Body of pancreas (tissue), 4 donors: ENCODE measurements around the gene ZNF594. TPM values are rescaled to one million over a fixed set of nuclear protein-coding genes. Genes with fewer than 3 reads are reported as not detected.

Experiments
- ATAC-seq: fragments of 150-250 bp; one replicate; pipeline ENCODE4 v1.9.1; 2016
- DNase-seq, 4 donors: peaks; one replicate each; pipeline ENCODE4 v3.0.0-alpha.2; 2019
- H3K27ac ChIP-seq, 4 donors: fragments of 200-600 bp; sonication (generic); 1 replicate in 3 of 4; 2 replicates in 1 of 4; pipeline versions ENCODE4 v1.5.1 to v1.6.1; 2016 to 2019; ENCODE audit warnings: mild to moderate bottlenecking in 1 of 4, mixed read lengths in 1 of 4, moderate library complexity in 1 of 4
- H3K27me3 ChIP-seq, 2 donors: fragments of 200-600 bp; sonication (generic); one replicate each; pipeline ENCODE4 v1.6.0; 2016; ENCODE audit warnings: mild to moderate bottlenecking in 1 of 2
- H3K36me3 ChIP-seq, 2 donors: fragments of 200-600 bp; sonication (generic); replicated peaks in 1 of 2; 2 replicates each; pipeline ENCODE4 v1.5.1; 2016; ENCODE audit warnings: low read depth in 2 of 2; ENCODE audit not compliant: insufficient read depth in 1 of 2
- H3K4me1 ChIP-seq: fragments of 200-600 bp; sonication (generic); one replicate; pipeline ENCODE4 v1.6.0; 2016
- H3K4me3 ChIP-seq, 2 donors: fragments of 200-600 bp; sonication (generic); 1 replicate in 1 of 2; 2 replicates in 1 of 2; pipeline ENCODE4 v1.5.1; 2016 to 2019
- H3K9me3 ChIP-seq, 3 donors: fragments of 200-600 bp; sonication (generic); 1 replicate in 2 of 3; 2 replicates in 1 of 3; pipeline ENCODE4 v1.5.1; 2016
- POLR2A ChIP-seq, 3 donors: fragments of 450-650 bp; IDR thresholded peaks; one replicate each; pipeline ENCODE4 v1.6.1; 2016; ENCODE audit warnings: antibody characterized with exemption in 3 of 3, mild to moderate bottlenecking in 2 of 3
- WGBS, 2 donors: methylation state at CpG; one replicate each; pipeline ENCODE4 v1.1.5; 2017; 5-methylcytosine and 5-hydroxymethylcytosine counted together
- intact Hi-C: fragments of 100-400 bp; cut with DNase I; formaldehyde crosslinking; loops from one replicate; pipeline ENCODE4 v1.15.1; 2023
- total RNA-seq, 2 donors: library from RNA; depleted of rRNA; stranded (reverse); fragments of >200 nt; gene quantifications; one replicate each; pipeline ENCODE4 v1.1.0, GENCODE V29; 2016
- TF ChIP-seq, protein P1 (sequence below), 7 experiments: fragments of 450-650 bp in 4 of 7; fragments of 200-600 bp in 3 of 7; sonication (generic) in 3 of 7; IDR thresholded peaks; one replicate each; pipeline ENCODE4 v1.5.1; 2016 to 2019; ENCODE audit warnings: antibody characterized with exemption in 7 of 7

The ZNF594 gene
- total RNA-seq, 2 donors from 2014 or later: 4.4 to 6.9 TPM

DNA sequence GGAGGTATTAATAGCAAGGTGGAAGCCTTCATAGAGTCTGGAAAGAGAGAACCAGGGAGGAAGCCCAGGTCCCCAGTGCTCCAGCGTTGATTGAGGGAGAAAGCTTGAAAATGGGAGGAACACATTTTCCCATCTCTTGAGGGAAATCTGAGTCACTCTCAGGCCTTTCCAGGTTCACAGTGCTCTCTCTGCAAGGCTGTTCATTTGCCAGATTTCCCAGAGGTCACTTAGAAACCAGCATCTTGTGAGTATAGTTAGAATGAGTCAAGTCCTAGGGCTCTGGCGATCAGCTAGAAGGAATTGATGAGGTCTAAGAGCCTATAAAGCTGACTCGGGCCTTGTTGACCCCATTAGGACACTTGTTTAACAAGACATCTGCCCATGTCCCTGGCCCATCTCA is 17.7 kb upstream of the ZNF594 start:
- H3K9me3 ChIP-seq: no peaks in the 10 kb centered on the region
- intact Hi-C loops: no loop called here
- no peaks in the 10 kb centered on the region for H3K27me3 ChIP-seq
- no peak overlapping the region for H3K4me3 ChIP-seq
- no peak overlapping the region for H3K27ac ChIP-seq
- TF ChIP-seq, protein P1, sequence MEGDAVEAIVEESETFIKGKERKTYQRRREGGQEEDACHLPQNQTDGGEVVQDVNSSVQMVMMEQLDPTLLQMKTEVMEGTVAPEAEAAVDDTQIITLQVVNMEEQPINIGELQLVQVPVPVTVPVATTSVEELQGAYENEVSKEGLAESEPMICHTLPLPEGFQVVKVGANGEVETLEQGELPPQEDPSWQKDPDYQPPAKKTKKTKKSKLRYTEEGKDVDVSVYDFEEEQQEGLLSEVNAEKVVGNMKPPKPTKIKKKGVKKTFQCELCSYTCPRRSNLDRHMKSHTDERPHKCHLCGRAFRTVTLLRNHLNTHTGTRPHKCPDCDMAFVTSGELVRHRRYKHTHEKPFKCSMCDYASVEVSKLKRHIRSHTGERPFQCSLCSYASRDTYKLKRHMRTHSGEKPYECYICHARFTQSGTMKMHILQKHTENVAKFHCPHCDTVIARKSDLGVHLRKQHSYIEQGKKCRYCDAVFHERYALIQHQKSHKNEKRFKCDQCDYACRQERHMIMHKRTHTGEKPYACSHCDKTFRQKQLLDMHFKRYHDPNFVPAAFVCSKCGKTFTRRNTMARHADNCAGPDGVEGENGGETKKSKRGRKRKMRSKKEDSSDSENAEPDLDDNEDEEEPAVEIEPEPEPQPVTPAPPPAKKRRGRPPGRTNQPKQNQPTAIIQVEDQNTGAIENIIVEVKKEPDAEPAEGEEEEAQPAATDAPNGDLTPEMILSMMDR (IDR thresholded peaks at IDR 0.05): no peak
- no peak for TF ChIP-seq POLR2A (IDR thresholded peaks at IDR 0.05)
- no peak for ATAC-seq
- WGBS, 2 donors: 90 to 94% methylated on average over 2 to 3 of the region's 3 CpGs
- no peak for DNase-seq
- no peaks in the 10 kb centered on the region for H3K4me1 ChIP-seq
- no peaks in the 10 kb centered on the region for H3K36me3 ChIP-seq

DNA sequence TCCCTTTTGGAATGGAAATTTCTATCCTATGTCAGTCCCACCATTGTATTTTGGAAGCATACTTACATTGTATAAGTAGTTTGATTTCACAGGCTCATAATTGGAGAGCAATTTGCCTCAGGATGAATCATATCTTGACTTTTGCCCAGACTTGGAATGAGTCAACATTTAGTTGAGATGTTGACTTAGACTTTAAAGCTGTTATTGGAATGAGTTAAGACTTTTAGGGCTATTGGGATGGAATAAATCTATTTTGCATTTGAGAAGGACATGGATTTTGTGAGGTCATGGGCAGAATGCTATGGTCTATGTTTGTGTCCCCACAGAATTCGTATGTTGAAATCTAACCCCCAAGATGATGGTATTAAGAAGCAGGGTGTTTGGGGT is 12.2 kb upstream of the ZNF594 start:
- intact Hi-C loops: no loop called here
- H3K27ac ChIP-seq: no peak overlapping the region
- ATAC-seq (no peak), DNase-seq (no peak)
- H3K4me3 ChIP-seq: no peak overlapping the region
- no peaks in the 10 kb centered on the region for H3K36me3 ChIP-seq
- no peaks in the 10 kb centered on the region for H3K27me3 ChIP-seq
- WGBS, 2 donors: 100% methylated on average over 1 of the region's 1 CpG
- no peak for TF ChIP-seq POLR2A (IDR thresholded peaks at IDR 0.05)
- TF ChIP-seq, protein P1 (IDR thresholded peaks at IDR 0.05): no peak
- H3K9me3 ChIP-seq: no peaks in the 10 kb centered on the region
- H3K4me1 ChIP-seq: no peaks in the 10 kb centered on the region

DNA sequence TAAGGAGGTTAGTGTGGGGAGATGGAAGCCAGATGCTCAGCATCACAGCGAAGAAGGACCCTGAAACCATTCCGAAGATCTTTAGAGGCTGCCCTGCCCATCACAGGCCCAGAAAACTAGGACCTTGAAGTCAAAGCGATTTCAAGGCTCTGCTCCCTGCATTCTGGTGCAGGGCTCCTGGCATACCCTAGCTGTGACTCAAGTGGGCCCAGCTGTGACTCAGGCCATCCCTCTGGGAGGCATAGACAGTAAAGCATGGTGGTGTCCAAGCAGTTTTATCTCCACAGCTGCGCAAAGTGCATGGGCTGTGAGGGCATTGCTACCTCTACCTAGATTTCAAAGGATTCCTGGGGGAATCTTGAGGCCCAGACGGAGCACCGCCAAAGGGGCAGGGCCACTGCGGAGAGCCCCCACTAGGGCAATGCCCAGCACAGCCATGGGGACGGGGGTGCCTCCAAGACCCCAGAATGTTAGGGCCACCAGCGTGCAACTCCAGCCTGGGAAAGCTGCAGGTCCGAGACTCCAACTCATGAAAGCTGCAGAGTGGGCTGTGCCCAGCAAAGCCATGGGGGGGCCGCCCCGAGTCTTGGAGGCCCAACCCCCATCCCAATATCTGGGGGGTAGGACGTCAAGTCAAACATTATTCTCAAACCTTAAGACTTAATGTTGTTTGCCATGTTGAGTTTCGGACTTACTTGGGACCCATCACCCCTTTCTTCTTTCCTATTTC is 11.7 kb upstream of the ZNF594 start:
- intact Hi-C loops: no loop called here
- no peaks in the 10 kb centered on the region for H3K4me1 ChIP-seq
- no peak for DNase-seq
- ATAC-seq: no peak
- no peaks in the 10 kb centered on the region for H3K9me3 ChIP-seq
- no peak overlapping the region for H3K27ac ChIP-seq
- no peaks in the 10 kb centered on the region for H3K27me3 ChIP-seq
- TF ChIP-seq, protein P1 (IDR thresholded peaks at IDR 0.05): no peak
- no peak for TF ChIP-seq POLR2A (IDR thresholded peaks at IDR 0.05)
- no peak overlapping the region for H3K4me3 ChIP-seq
- 93 to 96% methylated on average over 11 to 14 of the region's 14 CpGs for WGBS, 2 donors
- H3K36me3 ChIP-seq: no peaks in the 10 kb centered on the region

DNA sequence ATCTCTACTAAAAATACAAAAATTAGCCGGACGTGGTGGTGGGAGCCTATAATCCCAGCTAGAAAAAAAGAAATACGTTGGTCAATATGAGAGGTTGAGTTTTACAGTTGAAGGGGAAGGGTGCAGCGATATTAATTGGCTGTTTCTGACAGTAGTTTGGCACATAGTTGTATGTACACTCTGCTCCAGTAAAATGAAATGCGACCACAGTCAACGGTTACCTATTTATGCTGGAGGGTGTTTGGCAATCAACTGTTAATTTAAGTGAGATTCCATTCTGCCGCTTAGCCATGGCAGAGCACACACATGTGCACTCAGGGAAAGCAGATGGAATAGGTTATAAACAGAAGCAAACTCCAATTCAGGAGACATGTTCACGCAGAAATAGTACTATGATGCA is 9.3 kb upstream of the ZNF594 start:
- TF ChIP-seq POLR2A (IDR thresholded peaks at IDR 0.05): no peak
- TF ChIP-seq, protein P1 (IDR thresholded peaks at IDR 0.05): no peak
- intact Hi-C loops: no loop called here
- DNase-seq: no peak
- no peaks in the 10 kb centered on the region for H3K27me3 ChIP-seq
- no peaks in the 10 kb centered on the region for H3K36me3 ChIP-seq
- 86 to 94% methylated on average over 8 of the region's 8 CpGs for WGBS, 2 donors
- H3K27ac ChIP-seq: no peak overlapping the region
- no peaks in the 10 kb centered on the region for H3K9me3 ChIP-seq
- no peaks in the 10 kb centered on the region for H3K4me1 ChIP-seq
- no peak overlapping the region for H3K4me3 ChIP-seq
- ATAC-seq: no peak

DNA sequence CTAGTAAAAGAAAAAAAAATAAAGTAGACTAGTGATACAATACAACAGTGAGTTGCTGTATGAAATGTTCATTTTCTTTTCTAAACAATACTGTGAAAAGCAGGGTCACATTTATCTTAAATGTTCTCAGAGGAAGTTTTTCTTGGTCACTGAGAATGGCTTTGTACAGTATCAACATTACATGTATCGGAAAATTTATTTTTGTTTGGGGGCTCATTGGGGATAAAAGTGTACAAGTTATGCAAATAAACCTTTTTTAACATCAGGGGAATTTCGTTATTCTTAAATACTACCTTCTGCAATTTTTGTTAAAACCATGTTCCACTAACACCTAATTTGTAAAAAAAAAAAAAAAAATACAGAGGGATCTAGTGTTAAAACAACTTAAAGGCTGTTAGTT is 8.7 kb upstream of the ZNF594 start:
- no peak overlapping the region for H3K4me3 ChIP-seq
- no peaks in the 10 kb centered on the region for H3K27me3 ChIP-seq
- no peak for ATAC-seq
- TF ChIP-seq POLR2A (IDR thresholded peaks at IDR 0.05): no peak
- TF ChIP-seq, protein P1 (IDR thresholded peaks at IDR 0.05): no peak
- no peaks in the 10 kb centered on the region for H3K4me1 ChIP-seq
- DNase-seq: no peak
- H3K36me3 ChIP-seq: no peaks in the 10 kb centered on the region
- H3K9me3 ChIP-seq: no peaks in the 10 kb centered on the region
- 66 to 67% methylated on average over 2 of the region's 2 CpGs for WGBS, 2 donors
- no peak overlapping the region for H3K27ac ChIP-seq
- intact Hi-C loops: no loop called here
